ENCODE measurements around the gene AFDN. TPM values are rescaled to one million over a fixed set of nuclear protein-coding genes. Genes with fewer than 3 reads are reported as not detected.

AFDN gene
- total RNA-seq, 1 experiment from 2014 or later = 182 TPM

DNA sequence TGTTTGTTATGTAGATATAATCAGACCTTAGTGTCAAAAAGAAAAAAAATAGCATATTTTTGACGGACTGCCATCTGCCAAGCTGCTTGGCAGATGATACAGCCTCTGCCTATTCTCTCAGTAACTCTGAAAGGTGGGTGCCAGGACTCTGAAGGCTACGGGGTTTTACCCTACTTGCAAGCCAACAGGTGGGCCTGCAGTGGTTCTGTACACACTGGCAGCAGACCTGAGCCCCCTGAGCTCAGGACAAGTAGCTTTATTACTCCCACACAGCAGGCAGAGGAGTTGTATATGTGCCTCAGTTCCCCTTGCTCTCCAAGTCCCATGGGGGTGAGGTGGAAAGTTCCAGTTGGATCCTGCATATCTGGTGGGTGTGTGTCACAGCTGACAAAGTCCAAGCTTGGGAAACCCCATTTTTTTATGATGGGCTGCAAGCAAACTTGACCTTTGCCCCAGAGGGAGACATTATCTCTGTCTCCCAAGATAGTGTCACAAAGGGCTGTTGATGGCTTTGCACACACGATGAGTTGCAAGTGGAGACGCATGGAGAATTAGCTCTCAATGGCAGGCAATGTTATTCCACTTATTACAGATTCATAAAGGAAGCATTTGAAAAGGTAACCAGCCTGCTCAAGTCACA lies 20.5 kb upstream of the AFDN start:
- Mint-ChIP-seq H3K27me3 (ENCODE audit: low read depth) (no peaks in the 10 kb centered on the region; the same call in 1 of the 2 replicates), H3K4me1 (no peaks in the 10 kb centered on the region), H3K27ac (no peak overlapping the region), H3K9me3 (no peaks in the 10 kb centered on the region), H3K36me3 (no peaks in the 10 kb centered on the region), H3K4me3 (no peak overlapping the region)
- ChIA-PET POLR2A (no interaction called here), CTCF (no interaction called here)
- TF ChIP-seq, protein P1, sequence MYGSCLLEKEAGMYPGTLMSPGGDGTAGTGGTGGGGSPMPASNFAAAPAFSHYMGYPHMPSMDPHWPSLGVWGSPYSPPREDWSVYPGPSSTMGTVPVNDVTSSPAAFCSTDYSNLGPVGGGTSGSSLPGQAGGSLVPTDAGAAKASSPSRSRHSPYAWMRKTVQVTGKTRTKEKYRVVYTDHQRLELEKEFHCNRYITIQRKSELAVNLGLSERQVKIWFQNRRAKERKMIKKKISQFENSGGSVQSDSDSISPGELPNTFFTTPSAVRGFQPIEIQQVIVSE (CRISPR knock-in tag; IDR thresholded peaks at IDR 0.05; ENCODE audit: borderline replicate concordance) = no peak
- no peak for TF ChIP-seq SOX15 (CRISPR knock-in tag; IDR thresholded peaks at IDR 0.05)
- TF ChIP-seq, protein P2, sequence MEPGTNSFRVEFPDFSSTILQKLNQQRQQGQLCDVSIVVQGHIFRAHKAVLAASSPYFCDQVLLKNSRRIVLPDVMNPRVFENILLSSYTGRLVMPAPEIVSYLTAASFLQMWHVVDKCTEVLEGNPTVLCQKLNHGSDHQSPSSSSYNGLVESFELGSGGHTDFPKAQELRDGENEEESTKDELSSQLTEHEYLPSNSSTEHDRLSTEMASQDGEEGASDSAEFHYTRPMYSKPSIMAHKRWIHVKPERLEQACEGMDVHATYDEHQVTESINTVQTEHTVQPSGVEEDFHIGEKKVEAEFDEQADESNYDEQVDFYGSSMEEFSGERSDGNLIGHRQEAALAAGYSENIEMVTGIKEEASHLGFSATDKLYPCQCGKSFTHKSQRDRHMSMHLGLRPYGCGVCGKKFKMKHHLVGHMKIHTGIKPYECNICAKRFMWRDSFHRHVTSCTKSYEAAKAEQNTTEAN (CRISPR knock-in tag; IDR thresholded peaks at IDR 0.05) = no peak
- TF ChIP-seq GABPB1 (CRISPR knock-in tag; IDR thresholded peaks at IDR 0.05) = peak; percentile 35; the same call in 1 of the 2 replicates
- ATAC-seq (no peak), DNase-seq (ENCODE audit: low spot score) (no peak)

DNA sequence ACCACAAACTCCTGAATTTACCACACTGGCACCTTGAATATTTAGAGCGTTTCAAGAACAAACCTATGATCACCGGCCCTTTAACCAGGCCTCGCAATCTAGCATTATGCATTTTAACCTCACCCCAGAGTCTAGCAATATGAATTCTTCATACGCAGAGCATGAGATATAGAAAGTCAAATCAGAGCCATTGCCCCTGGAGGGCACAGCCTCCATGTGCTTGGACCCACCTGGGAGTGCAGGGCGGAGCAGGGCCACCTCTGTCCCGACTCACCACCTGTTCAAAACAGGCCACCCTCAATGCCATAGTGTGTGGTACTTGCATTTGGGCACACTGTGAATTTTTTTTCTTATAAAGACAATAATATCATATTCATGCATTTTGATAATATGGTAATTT lies 19.5 kb upstream of the AFDN start:
- Mint-ChIP-seq H3K4me1 (no peaks in the 10 kb centered on the region), H3K27me3 (ENCODE audit: low read depth) (no peaks in the 10 kb centered on the region; the same call in 1 of the 2 replicates)

DNA sequence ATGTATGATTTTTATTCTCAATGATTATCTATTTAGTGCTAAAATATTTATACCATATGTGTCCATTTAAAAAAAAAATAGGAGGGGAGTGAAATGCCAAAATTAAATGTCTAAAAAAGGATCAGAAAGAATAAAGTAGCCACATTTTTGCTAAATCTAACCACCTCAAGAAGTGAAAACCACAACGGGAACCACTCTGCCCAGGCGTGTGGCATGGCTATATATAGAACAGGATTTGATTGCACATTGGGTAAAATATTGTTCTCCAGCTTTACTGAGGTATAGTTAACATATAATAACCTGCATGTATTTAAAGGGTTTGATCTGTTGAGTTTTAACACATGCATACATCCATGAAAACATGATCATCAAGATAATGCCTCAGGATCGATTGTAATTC lies 19.0 kb upstream of the AFDN start:
- no peak overlapping the region for H3K27ac Mint-ChIP-seq
- ChIA-PET CTCF (no interaction called here), POLR2A (no interaction called here)
- no peak for ATAC-seq
- no peaks in the 10 kb centered on the region for H3K9me3 Mint-ChIP-seq
- H3K36me3 Mint-ChIP-seq = no peaks in the 10 kb centered on the region
- H3K27me3 Mint-ChIP-seq (ENCODE audit: low read depth) = no peaks in the 10 kb centered on the region; the same call in 1 of the 2 replicates
- no peaks in the 10 kb centered on the region for H3K4me1 Mint-ChIP-seq
- no peak for DNase-seq (ENCODE audit: low spot score)
- H3K4me3 Mint-ChIP-seq = no peak overlapping the region
- TF ChIP-seq SMAD3 (CRISPR knock-in tag; IDR thresholded peaks at IDR 0.05; ENCODE audit: borderline replicate concordance) (no peak), NR2C2 (CRISPR knock-in tag; IDR thresholded peaks at IDR 0.05) (no peak), ZNF317 (CRISPR knock-in tag; IDR thresholded peaks at IDR 0.05; ENCODE audit: borderline replicate concordance, low read depth) (no peak), SP1 (CRISPR knock-in tag; conservative IDR thresholded peaks at IDR 0.05) (no peak), ZNF121 (CRISPR knock-in tag; IDR thresholded peaks at IDR 0.05) (no peak), GTF2I (CRISPR knock-in tag; conservative IDR thresholded peaks at IDR 0.05) (no peak), TP53 (CRISPR knock-in tag; IDR thresholded peaks at IDR 0.05) (no peak), MYBL2 (CRISPR knock-in tag; IDR thresholded peaks at IDR 0.05) (no peak), ZNF396 (CRISPR knock-in tag; IDR thresholded peaks at IDR 0.05; ENCODE audit: borderline replicate concordance) (no peak)
- TF ChIP-seq, protein P3, sequence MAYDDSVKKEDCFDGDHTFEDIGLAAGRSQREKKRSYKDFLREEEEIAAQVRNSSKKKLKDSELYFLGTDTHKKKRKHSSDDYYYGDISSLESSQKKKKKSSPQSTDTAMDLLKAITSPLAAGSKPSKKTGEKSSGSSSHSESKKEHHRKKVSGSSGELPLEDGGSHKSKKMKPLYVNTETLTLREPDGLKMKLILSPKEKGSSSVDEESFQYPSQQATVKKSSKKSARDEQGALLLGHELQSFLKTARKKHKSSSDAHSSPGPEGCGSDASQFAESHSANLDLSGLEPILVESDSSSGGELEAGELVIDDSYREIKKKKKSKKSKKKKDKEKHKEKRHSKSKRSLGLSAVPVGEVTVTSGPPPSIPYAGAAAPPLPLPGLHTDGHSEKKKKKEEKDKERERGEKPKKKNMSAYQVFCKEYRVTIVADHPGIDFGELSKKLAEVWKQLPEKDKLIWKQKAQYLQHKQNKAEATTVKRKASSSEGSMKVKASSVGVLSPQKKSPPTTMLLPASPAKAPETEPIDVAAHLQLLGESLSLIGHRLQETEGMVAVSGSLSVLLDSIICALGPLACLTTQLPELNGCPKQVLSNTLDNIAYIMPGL (CRISPR knock-in tag; IDR thresholded peaks at IDR 0.05) = no peak
- TF ChIP-seq, protein P4, sequence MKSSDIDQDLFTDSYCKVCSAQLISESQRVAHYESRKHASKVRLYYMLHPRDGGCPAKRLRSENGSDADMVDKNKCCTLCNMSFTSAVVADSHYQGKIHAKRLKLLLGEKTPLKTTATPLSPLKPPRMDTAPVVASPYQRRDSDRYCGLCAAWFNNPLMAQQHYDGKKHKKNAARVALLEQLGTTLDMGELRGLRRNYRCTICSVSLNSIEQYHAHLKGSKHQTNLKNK (CRISPR knock-in tag; IDR thresholded peaks at IDR 0.05) = no peak
- TF ChIP-seq, protein P5, sequence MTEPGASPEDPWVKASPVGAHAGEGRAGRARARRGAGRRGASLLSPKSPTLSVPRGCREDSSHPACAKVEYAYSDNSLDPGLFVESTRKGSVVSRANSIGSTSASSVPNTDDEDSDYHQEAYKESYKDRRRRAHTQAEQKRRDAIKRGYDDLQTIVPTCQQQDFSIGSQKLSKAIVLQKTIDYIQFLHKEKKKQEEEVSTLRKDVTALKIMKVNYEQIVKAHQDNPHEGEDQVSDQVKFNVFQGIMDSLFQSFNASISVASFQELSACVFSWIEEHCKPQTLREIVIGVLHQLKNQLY (CRISPR knock-in tag; IDR thresholded peaks at IDR 0.05) = no peak
- TF ChIP-seq, protein P6, sequence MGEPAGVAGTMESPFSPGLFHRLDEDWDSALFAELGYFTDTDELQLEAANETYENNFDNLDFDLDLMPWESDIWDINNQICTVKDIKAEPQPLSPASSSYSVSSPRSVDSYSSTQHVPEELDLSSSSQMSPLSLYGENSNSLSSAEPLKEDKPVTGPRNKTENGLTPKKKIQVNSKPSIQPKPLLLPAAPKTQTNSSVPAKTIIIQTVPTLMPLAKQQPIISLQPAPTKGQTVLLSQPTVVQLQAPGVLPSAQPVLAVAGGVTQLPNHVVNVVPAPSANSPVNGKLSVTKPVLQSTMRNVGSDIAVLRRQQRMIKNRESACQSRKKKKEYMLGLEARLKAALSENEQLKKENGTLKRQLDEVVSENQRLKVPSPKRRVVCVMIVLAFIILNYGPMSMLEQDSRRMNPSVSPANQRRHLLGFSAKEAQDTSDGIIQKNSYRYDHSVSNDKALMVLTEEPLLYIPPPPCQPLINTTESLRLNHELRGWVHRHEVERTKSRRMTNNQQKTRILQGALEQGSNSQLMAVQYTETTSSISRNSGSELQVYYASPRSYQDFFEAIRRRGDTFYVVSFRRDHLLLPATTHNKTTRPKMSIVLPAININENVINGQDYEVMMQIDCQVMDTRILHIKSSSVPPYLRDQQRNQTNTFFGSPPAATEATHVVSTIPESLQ (CRISPR knock-in tag; IDR thresholded peaks at IDR 0.05) = no peak
- TF ChIP-seq, protein P7, sequence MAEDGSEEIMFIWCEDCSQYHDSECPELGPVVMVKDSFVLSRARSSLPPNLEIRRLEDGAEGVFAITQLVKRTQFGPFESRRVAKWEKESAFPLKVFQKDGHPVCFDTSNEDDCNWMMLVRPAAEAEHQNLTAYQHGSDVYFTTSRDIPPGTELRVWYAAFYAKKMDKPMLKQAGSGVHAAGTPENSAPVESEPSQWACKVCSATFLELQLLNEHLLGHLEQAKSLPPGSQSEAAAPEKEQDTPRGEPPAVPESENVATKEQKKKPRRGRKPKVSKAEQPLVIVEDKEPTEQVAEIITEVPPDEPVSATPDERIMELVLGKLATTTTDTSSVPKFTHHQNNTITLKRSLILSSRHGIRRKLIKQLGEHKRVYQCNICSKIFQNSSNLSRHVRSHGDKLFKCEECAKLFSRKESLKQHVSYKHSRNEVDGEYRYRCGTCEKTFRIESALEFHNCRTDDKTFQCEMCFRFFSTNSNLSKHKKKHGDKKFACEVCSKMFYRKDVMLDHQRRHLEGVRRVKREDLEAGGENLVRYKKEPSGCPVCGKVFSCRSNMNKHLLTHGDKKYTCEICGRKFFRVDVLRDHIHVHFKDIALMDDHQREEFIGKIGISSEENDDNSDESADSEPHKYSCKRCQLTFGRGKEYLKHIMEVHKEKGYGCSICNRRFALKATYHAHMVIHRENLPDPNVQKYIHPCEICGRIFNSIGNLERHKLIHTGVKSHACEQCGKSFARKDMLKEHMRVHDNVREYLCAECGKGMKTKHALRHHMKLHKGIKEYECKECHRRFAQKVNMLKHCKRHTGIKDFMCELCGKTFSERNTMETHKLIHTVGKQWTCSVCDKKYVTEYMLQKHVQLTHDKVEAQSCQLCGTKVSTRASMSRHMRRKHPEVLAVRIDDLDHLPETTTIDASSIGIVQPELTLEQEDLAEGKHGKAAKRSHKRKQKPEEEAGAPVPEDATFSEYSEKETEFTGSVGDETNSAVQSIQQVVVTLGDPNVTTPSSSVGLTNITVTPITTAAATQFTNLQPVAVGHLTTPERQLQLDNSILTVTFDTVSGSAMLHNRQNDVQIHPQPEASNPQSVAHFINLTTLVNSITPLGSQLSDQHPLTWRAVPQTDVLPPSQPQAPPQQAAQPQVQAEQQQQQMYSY (CRISPR knock-in tag; IDR thresholded peaks at IDR 0.05) = no peak

More for the DNA sequence above, 19.5 kb upstream of the AFDN start:
- Mint-ChIP-seq H3K4me3 (no peak overlapping the region), H3K9me3 (no peaks in the 10 kb centered on the region), H3K27ac (no peak overlapping the region), H3K36me3 (no peaks in the 10 kb centered on the region)
- ChIA-PET POLR2A (no interaction called here), CTCF (no interaction called here)
- TF ChIP-seq CREB1 (CRISPR knock-in tag; IDR thresholded peaks at IDR 0.05) (no peak), PRRX2 (CRISPR knock-in tag; IDR thresholded peaks at IDR 0.05) (no peak), ZNF138 (CRISPR knock-in tag; conservative IDR thresholded peaks at IDR 0.05) (no peak), FOXP1 (CRISPR knock-in tag; IDR thresholded peaks at IDR 0.05; ENCODE audit: borderline replicate concordance) (no peak), GABPB1 (CRISPR knock-in tag; IDR thresholded peaks at IDR 0.05) (no peak)
- DNase-seq (ENCODE audit: low spot score) (no peak), ATAC-seq (no peak)
